Endothelial cell of umbilical vein (primary cell): ENCODE measurements around the gene SPPL2C. TPM values are rescaled to one million over a fixed set of nuclear protein-coding genes. Genes with fewer than 3 reads are reported as not detected.

Source experiments
- BruUV-seq: library from RNA; stranded (reverse); fragments of 400-500 nt; replicated peaks from 2 replicates; lab custom pipeline; 2021; lab: Mats Ljungman, UMichigan
- CTCF ChIA-PET: fragments of 300-600, 350-600 bp; sonication (Branson Sonifier 250); formaldehyde crosslinking; loops from one replicate; lab custom pipeline; 2021; ENCODE audit warnings: antibody characterized with exemption, inconsistent platforms; lab: Charles Lee
- POLR2A ChIA-PET: fragments of 300-600, 350-600 bp; sonication (Branson Sonifier 250); formaldehyde crosslinking; loops from one replicate; lab custom pipeline; 2021; ENCODE audit warnings: antibody characterized with exemption, inconsistent platforms; lab: Charles Lee
- DNase-seq: peaks from one replicate; pipeline ENCODE4 v3.0.0-alpha.2; 2011; ENCODE audit warnings: low read depth, low spot score
- FAIRE-seq: peaks from 2 replicates; lab custom pipeline; 2011; peaks lifted over from hg19 to GRCh38; lab: Jason Lieb, UNC
- H2AFZ ChIP-seq: 2 replicates; pipeline ENCODE4 v1.6.0; 2012; ENCODE audit warnings: low read depth, low read length, control low read depth, inconsistent platforms
- H3K27ac ChIP-seq: 2 replicates; pipeline ENCODE4 v1.5.1; 2011; ENCODE audit warnings: low read depth, mild to moderate bottlenecking, control low read depth, low read length, moderate library complexity; ENCODE audit not compliant: insufficient read depth
- H3K27me3 ChIP-seq, 2 experiments: 2 replicates each; pipeline versions ENCODE4 v1.6.0 to v1.6.1; 2011; ENCODE audit warnings: low read length in 2 of 2, mixed read lengths in 1 of 2; ENCODE audit not compliant: control insufficient read depth in 2 of 2, insufficient read depth in 2 of 2
- H3K36me3 ChIP-seq, 2 experiments: 2 replicates in 1 of 2; 3 replicates in 1 of 2; pipeline ENCODE4 v1.5.1; 2011; ENCODE audit warnings: low read length in 2 of 2, mild to moderate bottlenecking in 1 of 2, moderate library complexity in 1 of 2; ENCODE audit not compliant: control insufficient read depth in 2 of 2, insufficient read depth in 2 of 2; ENCODE audit errors: extremely low read depth in 1 of 2
- H3K4me1 ChIP-seq: 3 replicates; pipeline ENCODE4 v1.5.1; 2011; ENCODE audit warnings: mild to moderate bottlenecking, low read length; ENCODE audit not compliant: control insufficient read depth, insufficient read depth; ENCODE audit errors: extremely low read depth
- H3K4me2 ChIP-seq: 2 replicates; pipeline ENCODE4 v1.6.1; 2011; ENCODE audit warnings: low read length, control low read depth, mixed read lengths; ENCODE audit not compliant: insufficient read depth
- H3K4me3 ChIP-seq, 3 experiments: fragments of 200-600 bp in 1 of 3; sonication (generic), shearing (Covaris generic) in 1 of 3; replicated peaks in 1 of 3; 2 replicates each; pipeline ENCODE4 v1.5.1; 2011 to 2016; ENCODE audit warnings: control low read depth in 3 of 3, low read length in 3 of 3, mild to moderate bottlenecking in 2 of 3, inconsistent platforms in 1 of 3, low read depth in 1 of 3, moderate library complexity in 1 of 3; ENCODE audit not compliant: insufficient read depth in 1 of 3
- H3K79me2 ChIP-seq: 2 replicates; pipeline ENCODE4 v1.6.0; 2012; ENCODE audit warnings: low read length, inconsistent platforms; ENCODE audit not compliant: control insufficient read depth, insufficient read depth
- H3K9ac ChIP-seq: replicated peaks from 2 replicates; pipeline ENCODE3; 2011; ENCODE audit warnings: low read length, control low read depth; ENCODE audit not compliant: insufficient read depth; ENCODE audit errors: extremely low read depth
- H3K9me1 ChIP-seq: replicated peaks from 3 replicates; pipeline ENCODE4 v1.6.0; 2011; ENCODE audit warnings: mild to moderate bottlenecking, low read length; ENCODE audit not compliant: control insufficient read depth, insufficient read depth; ENCODE audit errors: extremely low read depth
- H3K9me3 ChIP-seq: replicated peaks from 2 replicates; pipeline ENCODE4 v1.5.1; 2012; ENCODE audit warnings: low read length, inconsistent platforms; ENCODE audit not compliant: control insufficient read depth, insufficient read depth
- H4K20me1 ChIP-seq: replicated peaks from 2 replicates; pipeline ENCODE3; 2011; ENCODE audit warnings: mild to moderate bottlenecking, low read length; ENCODE audit not compliant: control insufficient read depth, insufficient read depth; ENCODE audit errors: extremely low read depth
- CTCF ChIP-seq, 2 donors: IDR thresholded peaks; 1 replicate in 1 of 2; 2 replicates in 1 of 2; pipeline ENCODE4 v1.5.1; 2011; ENCODE audit warnings: low read length in 2 of 2, mild to moderate bottlenecking in 2 of 2, moderate library complexity in 2 of 2, control low read depth in 1 of 2, inconsistent platforms in 1 of 2, low read depth in 1 of 2; ENCODE audit not compliant: insufficient read depth in 1 of 2; ENCODE audit errors: extremely low read depth in 1 of 2
- EZH2 ChIP-seq: IDR thresholded peaks from 2 replicates; pipeline ENCODE4 v1.6.1; 2012; ENCODE audit warnings: borderline replicate concordance, low read depth, mild to moderate bottlenecking, moderate library complexity, low read length, inconsistent platforms; ENCODE audit not compliant: severe bottlenecking
- FOS ChIP-seq: IDR thresholded peaks from 2 replicates; pipeline ENCODE4 v1.6.1; 2011; ENCODE audit warnings: mild to moderate bottlenecking, low read length, moderate library complexity, borderline replicate concordance; ENCODE audit not compliant: insufficient read depth
- GATA2 ChIP-seq: IDR thresholded peaks from 2 replicates; pipeline ENCODE4 v1.7.0; 2011; ENCODE audit warnings: low read depth, mild to moderate bottlenecking, moderate library complexity, mixed read lengths, low read length; ENCODE audit not compliant: insufficient read length, insufficient read depth
- JUN ChIP-seq: IDR thresholded peaks from 2 replicates; pipeline ENCODE4 v1.6.1; 2011; ENCODE audit warnings: borderline replicate concordance, low read depth; ENCODE audit not compliant: insufficient read length, insufficient read depth
- MAX ChIP-seq: IDR thresholded peaks from 2 replicates; pipeline ENCODE4 v1.6.1; 2011; ENCODE audit not compliant: insufficient read depth, insufficient read length
- MYC ChIP-seq: IDR thresholded peaks from one replicate; pipeline ENCODE4 v1.6.1; 2011; ENCODE audit warnings: mild to moderate bottlenecking, low read depth, low read length
- POLR2A ChIP-seq: IDR thresholded peaks from 2 replicates; pipeline ENCODE4 v1.6.1; 2012; ENCODE audit warnings: low read depth, mild to moderate bottlenecking, control low read depth, low read length
- POLR2AphosphoS5 ChIP-seq: IDR thresholded peaks from 2 replicates; pipeline ENCODE4 v1.6.1; 2012; ENCODE audit warnings: low read depth, mild to moderate bottlenecking, control low read depth, low read length, moderate library complexity; ENCODE audit not compliant: insufficient read depth
- dilution Hi-C: fragments of 300-500 bp; cut with MboI; formaldehyde crosslinking; loops from one replicate; pipeline ENCODE4 v1.15.0; 2019; ENCODE audit warnings: low sequenced_read_pairs; ENCODE audit not compliant: extremely low pct_ligation_motif_present
- intact Hi-C: fragments of 100-400 bp; cut with micrococcal nuclease; formaldehyde crosslinking; loops from one replicate; pipeline ENCODE4 v1.10.0; 2022
- polyA plus RNA-seq, 4 experiments: library from polyadenylated mRNA; depleted of rRNA in 3 of 4; stranded (reverse) in 3 of 4; unstranded in 1 of 4; fragments of >200 nt; gene quantifications; 2 replicates each; pipeline versions ENCODE4 v1.2.1 to v1.2.3, GENCODE V29; 2011 to 2012; ENCODE audit warnings: missing spikeins in 1 of 4
- total RNA-seq: library from RNA; stranded (reverse); gene quantifications from 2 replicates; pipeline ENCODE4 v1.2.3, GENCODE V29; 2021

The SPPL2C gene
- total and polyA plus RNA-seq, 2 donors (not counting 3 experiments of a cell fraction or from before 2014, with no cell fraction given): not detected

DNA sequence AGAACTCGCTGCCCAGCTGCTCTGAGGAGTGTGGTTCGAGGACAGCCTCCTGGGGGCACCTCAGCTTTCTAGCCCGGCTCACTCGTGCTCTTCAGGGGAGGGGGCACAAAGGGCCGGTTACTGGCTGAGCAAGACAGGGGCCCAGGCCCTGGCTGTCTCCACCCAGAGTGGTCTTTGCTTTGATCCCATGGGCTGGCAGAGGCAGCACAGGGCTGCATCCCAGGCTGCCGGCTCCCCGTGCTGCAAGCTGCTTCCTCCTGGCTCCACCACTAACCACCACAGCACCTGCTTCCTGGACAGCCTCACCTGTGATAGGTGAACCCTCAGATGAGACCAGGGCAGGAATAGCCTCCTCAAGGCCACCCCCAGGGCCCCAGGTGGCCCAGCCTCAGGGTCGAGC is 6.8 kb downstream of the SPPL2C start:
- intact Hi-C loops (no loop called here), dilution Hi-C loops (no loop called here)
- Histone ChIP-seq H3K36me3 (no peaks in the 10 kb centered on the region), H3K27ac (no peak overlapping the region), H3K4me1 (no peaks in the 10 kb centered on the region), H4K20me1 (no peaks in the 10 kb centered on the region), H3K4me3 (no peak overlapping the region), H3K9me3 (no peaks in the 10 kb centered on the region), H3K27me3 (peaks cover 0 to 4% of the 10 kb centered on the region in 2 experiments), H3K9ac (no peak overlapping the region), H3K9me1 (no peaks in the 10 kb centered on the region), H2AFZ (no peak overlapping the region), H3K4me2 (no peak overlapping the region), H3K79me2 (no peaks in the 10 kb centered on the region)
- no TSS peak for BruUV-seq
- TF ChIP-seq MAX (no peak), CTCF (IDR thresholded peaks at IDR 0.05; ENCODE audit: extremely low read depth in 1 of 2, insufficient read depth in 1 of 2, low read depth in 1 of 2, low read length in 2 of 2) (no peak), POLR2A (no peak), POLR2AphosphoS5 (no peak), FOS (no peak), EZH2 (no peak), MYC (no peak), JUN (no peak), GATA2 (no peak)
- FAIRE-seq (no peak), DNase-seq (no peak)
- ChIA-PET CTCF (interaction anchor here (0.8 to 2.8 kb wide), 15 partner anchors 10 to 716 kb away, joined by 3 to 48 read pairs (median 8); partner anchors contain the start of gene ACBD4), POLR2A (no interaction called here)
